ENCODE results near the gene JHY.

Gene JHY

GRCh38 chr11:122917311-122917710, 34.8 kb downstream of the JHY start:
- Histone ChIP-seq H3K27me3 (ENCODE audit: insufficient read depth, poor library complexity, severe bottlenecking) (no peaks in the 10 kb centered on the region), H3K27ac (replicated peaks) (no peak overlapping the region), H3K4me3 (replicated peaks; ENCODE audit: insufficient read depth, low read length) (no peak overlapping the region)
- TF ChIP-seq POLR2AphosphoS5 (IDR thresholded peaks at IDR 0.05; ENCODE audit: low read depth) = no peak
- TF ChIP-seq, protein P1, sequence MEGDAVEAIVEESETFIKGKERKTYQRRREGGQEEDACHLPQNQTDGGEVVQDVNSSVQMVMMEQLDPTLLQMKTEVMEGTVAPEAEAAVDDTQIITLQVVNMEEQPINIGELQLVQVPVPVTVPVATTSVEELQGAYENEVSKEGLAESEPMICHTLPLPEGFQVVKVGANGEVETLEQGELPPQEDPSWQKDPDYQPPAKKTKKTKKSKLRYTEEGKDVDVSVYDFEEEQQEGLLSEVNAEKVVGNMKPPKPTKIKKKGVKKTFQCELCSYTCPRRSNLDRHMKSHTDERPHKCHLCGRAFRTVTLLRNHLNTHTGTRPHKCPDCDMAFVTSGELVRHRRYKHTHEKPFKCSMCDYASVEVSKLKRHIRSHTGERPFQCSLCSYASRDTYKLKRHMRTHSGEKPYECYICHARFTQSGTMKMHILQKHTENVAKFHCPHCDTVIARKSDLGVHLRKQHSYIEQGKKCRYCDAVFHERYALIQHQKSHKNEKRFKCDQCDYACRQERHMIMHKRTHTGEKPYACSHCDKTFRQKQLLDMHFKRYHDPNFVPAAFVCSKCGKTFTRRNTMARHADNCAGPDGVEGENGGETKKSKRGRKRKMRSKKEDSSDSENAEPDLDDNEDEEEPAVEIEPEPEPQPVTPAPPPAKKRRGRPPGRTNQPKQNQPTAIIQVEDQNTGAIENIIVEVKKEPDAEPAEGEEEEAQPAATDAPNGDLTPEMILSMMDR (IDR thresholded peaks at IDR 0.05; ENCODE audit: insufficient read depth, low read length) = no peak
- TF ChIP-seq REST (IDR thresholded peaks at IDR 0.05; ENCODE audit: insufficient replicate concordance, low read depth) = no peak
- DNase-seq (ENCODE audit: low read depth in 1 of 2, low spot score in 1 of 2) = no peak

DNA sequence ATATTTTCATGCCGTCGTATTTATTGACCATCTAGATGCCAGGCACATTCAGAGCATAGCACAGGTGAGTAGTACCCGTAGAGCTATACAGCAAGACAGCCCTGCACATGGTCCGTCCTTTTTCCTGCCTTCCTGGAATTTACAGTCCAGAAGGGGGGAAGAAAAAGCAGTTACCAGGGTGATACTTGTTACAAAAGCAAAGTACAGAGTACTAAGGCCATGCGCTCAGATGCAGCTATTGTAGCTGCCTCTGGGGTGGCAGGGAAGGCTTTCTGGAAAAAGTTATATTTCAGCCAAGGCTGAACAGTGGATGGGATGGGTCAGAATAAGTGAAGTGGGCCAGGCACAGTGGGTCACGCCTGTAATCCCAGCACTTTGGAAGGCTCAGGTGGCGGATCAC, 36.2 kb downstream of the JHY start:
- Histone ChIP-seq H3K27me3 (ENCODE audit: insufficient read depth, poor library complexity, severe bottlenecking) (no peaks in the 10 kb centered on the region), H3K27ac (replicated peaks) (no peak overlapping the region), H3K4me3 (replicated peaks; ENCODE audit: insufficient read depth, low read length) (no peak overlapping the region)
- DNase-seq (ENCODE audit: low read depth in 1 of 2, low spot score in 1 of 2) = no peak
- TF ChIP-seq SPI1 (IDR thresholded peaks at IDR 0.05; ENCODE audit: borderline replicate concordance, low read depth) (no peak), GABPA (IDR thresholded peaks at IDR 0.05; ENCODE audit: low read depth) (no peak), REST (IDR thresholded peaks at IDR 0.05; ENCODE audit: insufficient replicate concordance, low read depth) (no peak), POLR2AphosphoS5 (IDR thresholded peaks at IDR 0.05; ENCODE audit: low read depth) (no peak)
- TF ChIP-seq, protein P1 (IDR thresholded peaks at IDR 0.05; ENCODE audit: insufficient read depth, low read length) = no peak

DNA sequence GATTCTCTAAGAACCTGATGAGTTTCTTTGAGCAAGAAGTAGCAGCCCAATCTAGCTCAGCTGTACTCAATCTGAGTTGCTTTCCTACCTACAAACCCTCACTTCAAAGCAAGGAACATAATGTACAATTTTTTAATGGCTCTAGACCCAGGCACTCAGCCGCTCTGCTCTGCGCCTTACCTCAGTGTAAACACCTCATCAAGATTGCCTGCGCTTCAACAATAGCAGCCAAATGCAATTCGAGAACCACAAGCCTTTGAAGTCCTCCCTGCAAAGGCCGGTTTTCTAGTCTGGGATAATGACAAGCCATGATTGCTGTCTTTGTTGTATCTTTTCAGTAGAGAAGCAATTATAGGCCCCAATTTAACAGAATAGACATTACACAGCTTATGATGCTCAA, 38.0 kb downstream of the JHY start:
- DNase-seq (ENCODE audit: low read depth in 1 of 2, low spot score in 1 of 2) = no peak
- Histone ChIP-seq H3K27ac (replicated peaks) (no peak overlapping the region), H3K27me3 (ENCODE audit: insufficient read depth, poor library complexity, severe bottlenecking) (no peaks in the 10 kb centered on the region), H3K4me3 (replicated peaks; ENCODE audit: insufficient read depth, low read length) (no peak overlapping the region)
- no peak for TF ChIP-seq SPI1 (IDR thresholded peaks at IDR 0.05; ENCODE audit: borderline replicate concordance, low read depth)
- TF ChIP-seq POLR2AphosphoS5 (IDR thresholded peaks at IDR 0.05; ENCODE audit: low read depth) = no peak

DNA sequence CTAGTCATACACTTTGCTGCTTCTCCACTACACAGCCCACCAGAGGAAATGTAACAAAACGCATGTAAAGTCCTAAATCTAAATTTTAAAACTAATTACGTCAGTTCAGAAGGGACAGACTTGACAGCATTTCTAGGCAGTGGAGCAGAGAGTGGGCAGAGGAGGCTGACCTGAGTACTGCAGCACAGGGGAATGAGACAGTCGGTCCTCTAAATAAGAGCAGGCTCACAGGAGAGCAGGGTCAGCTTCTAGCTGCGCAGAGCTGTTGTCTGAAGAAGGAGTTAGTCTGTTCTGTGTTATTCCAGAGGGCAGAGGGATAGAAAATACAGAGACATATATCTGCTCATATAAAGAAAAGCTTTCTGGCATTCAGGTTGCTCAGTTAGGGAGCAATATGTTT, 40.3 kb downstream of the JHY start:
- H3K27ac ChIP-seq (replicated peaks) = no peak overlapping the region
- TF ChIP-seq, protein P1 (IDR thresholded peaks at IDR 0.05; ENCODE audit: insufficient read depth, low read length) = no peak
- TF ChIP-seq POLR2AphosphoS5 (IDR thresholded peaks at IDR 0.05; ENCODE audit: low read depth) (no peak), GABPA (IDR thresholded peaks at IDR 0.05; ENCODE audit: low read depth) (no peak), SPI1 (IDR thresholded peaks at IDR 0.05; ENCODE audit: borderline replicate concordance, low read depth) (no peak), REST (IDR thresholded peaks at IDR 0.05; ENCODE audit: insufficient replicate concordance, low read depth) (no peak)
- no peaks in the 10 kb centered on the region for H3K27me3 ChIP-seq (ENCODE audit: insufficient read depth, poor library complexity, severe bottlenecking)
- H3K4me3 ChIP-seq (replicated peaks; ENCODE audit: insufficient read depth, low read length) = no peak overlapping the region
- DNase-seq (ENCODE audit: low read depth in 1 of 2, low spot score in 1 of 2) = no peak

Measured in HL-60 (cell line).